Measurements from ENCODE around the gene YPEL1.
"Not testable (repeated sequence)": the region's sequence is repeated elsewhere in the genome, so short reads cannot be mapped to it uniquely, and the experiment has no call there.

The YPEL1 gene

GRCh38 chr22:21753374-21754111 lies 17.9 kb upstream of the YPEL1 start:
- H3K4me3 ChIP-seq (ENCODE audit: insufficient read depth, low read depth, low read length): no peak overlapping the region
- H3K36me3 ChIP-seq (ENCODE audit: control insufficient read depth, insufficient read depth, low read length): peaks cover 5% of the 10 kb centered on the region
- no peak overlapping the region for H3K27ac ChIP-seq (ENCODE audit: insufficient read depth, low read depth, low read length, poor library complexity, severe bottlenecking)
- H3K4me1 ChIP-seq (ENCODE audit: control insufficient read depth, insufficient read depth, low read length): peaks cover 9% of the 10 kb centered on the region
- no peaks in the 10 kb centered on the region for H3K27me3 ChIP-seq (ENCODE audit: control insufficient read depth, insufficient read depth, low read length, poor library complexity, severe bottlenecking)
- H3K9me3 ChIP-seq (ENCODE audit: control insufficient read depth, low read length): no peaks in the 10 kb centered on the region
- WGBS, 2 experiments: 80 to 83% methylated on average over 14 of the region's 14 CpGs

- H3K4me3 ChIP-seq (ENCODE audit: insufficient read depth, low read depth, low read length): no peak overlapping the region
- H3K9me3 ChIP-seq (ENCODE audit: control insufficient read depth, low read length): no peaks in the 10 kb centered on the region
- H3K27ac ChIP-seq (ENCODE audit: insufficient read depth, low read depth, low read length, poor library complexity, severe bottlenecking): no peak overlapping the region
- H3K36me3 ChIP-seq (ENCODE audit: control insufficient read depth, insufficient read depth, low read length): no peaks in the 10 kb centered on the region
- H3K4me1 ChIP-seq (ENCODE audit: control insufficient read depth, insufficient read depth, low read length): peaks cover 13% of the 10 kb centered on the region
- H3K27me3 ChIP-seq (ENCODE audit: control insufficient read depth, insufficient read depth, low read length, poor library complexity, severe bottlenecking): no peaks in the 10 kb centered on the region
- WGBS, 2 experiments: 91 to 97% methylated on average over 4 of the region's 4 CpGs
Observed at GRCh38 chr22:21752276-21752675, 16.7 kb upstream of the YPEL1 start.

GRCh38 chr22:21745948-21746347 lies 10.4 kb upstream of the YPEL1 start:
- Histone ChIP-seq H3K36me3 (ENCODE audit: control insufficient read depth, insufficient read depth, low read length) (no peaks in the 10 kb centered on the region), H3K27me3 (ENCODE audit: control insufficient read depth, insufficient read depth, low read length, poor library complexity, severe bottlenecking) (no peaks in the 10 kb centered on the region), H3K27ac (ENCODE audit: insufficient read depth, low read depth, low read length, poor library complexity, severe bottlenecking) (no peak overlapping the region), H3K9me3 (ENCODE audit: control insufficient read depth, low read length) (no peaks in the 10 kb centered on the region), H3K4me1 (ENCODE audit: control insufficient read depth, insufficient read depth, low read length) (peaks cover 6% of the 10 kb centered on the region), H3K4me3 (ENCODE audit: insufficient read depth, low read depth, low read length) (no peak overlapping the region)
- 88 to 89% methylated on average over 8 of the region's 8 CpGs for WGBS, 2 experiments

GRCh38 chr22:21744917-21745316 lies 9.3 kb upstream of the YPEL1 start:
- 93 to 96% methylated on average over 6 of the region's 6 CpGs for WGBS, 2 experiments
- not testable (repeated sequence) for H3K9me3 ChIP-seq (ENCODE audit: control insufficient read depth, low read length); H3K4me1 ChIP-seq (ENCODE audit: control insufficient read depth, insufficient read depth, low read length); H3K27ac ChIP-seq (ENCODE audit: insufficient read depth, low read depth, low read length, poor library complexity, severe bottlenecking); H3K4me3 ChIP-seq (ENCODE audit: insufficient read depth, low read depth, low read length); H3K27me3 ChIP-seq (ENCODE audit: control insufficient read depth, insufficient read depth, low read length, poor library complexity, severe bottlenecking); H3K36me3 ChIP-seq (ENCODE audit: control insufficient read depth, insufficient read depth, low read length)

GRCh38 chr22:21741790-21742189 lies 6.2 kb upstream of the YPEL1 start:
- no peaks in the 10 kb centered on the region for H3K4me1 ChIP-seq (ENCODE audit: control insufficient read depth, insufficient read depth, low read length)
- 90 to 92% methylated on average over 6 of the region's 6 CpGs for WGBS, 2 experiments
- H3K27me3 ChIP-seq (ENCODE audit: control insufficient read depth, insufficient read depth, low read length, poor library complexity, severe bottlenecking): peaks cover 14% of the 10 kb centered on the region
- H3K9me3 ChIP-seq (ENCODE audit: control insufficient read depth, low read length): no peaks in the 10 kb centered on the region
- H3K36me3 ChIP-seq (ENCODE audit: control insufficient read depth, insufficient read depth, low read length): no peaks in the 10 kb centered on the region
- no peak overlapping the region for H3K27ac ChIP-seq (ENCODE audit: insufficient read depth, low read depth, low read length, poor library complexity, severe bottlenecking)
- H3K4me3 ChIP-seq (ENCODE audit: insufficient read depth, low read depth, low read length): no peak overlapping the region

- Histone ChIP-seq H3K9me3 (ENCODE audit: control insufficient read depth, low read length) (no peaks in the 10 kb centered on the region), H3K4me3 (ENCODE audit: insufficient read depth, low read depth, low read length) (no peak overlapping the region), H3K36me3 (ENCODE audit: control insufficient read depth, insufficient read depth, low read length) (no peaks in the 10 kb centered on the region), H3K27me3 (ENCODE audit: control insufficient read depth, insufficient read depth, low read length, poor library complexity, severe bottlenecking) (peaks cover 18% of the 10 kb centered on the region), H3K27ac (ENCODE audit: insufficient read depth, low read depth, low read length, poor library complexity, severe bottlenecking) (no peak overlapping the region), H3K4me1 (ENCODE audit: control insufficient read depth, insufficient read depth, low read length) (no peaks in the 10 kb centered on the region)
- WGBS, 2 experiments: 91% methylated on average over 10 of the region's 10 CpGs
Observed at GRCh38 chr22:21741059-21741458, 5.5 kb upstream of the YPEL1 start.

- WGBS, 2 experiments: 86 to 87% methylated on average over 5 of the region's 5 CpGs
- Histone ChIP-seq H3K9me3 (ENCODE audit: control insufficient read depth, low read length) (no peaks in the 10 kb centered on the region), H3K27ac (ENCODE audit: insufficient read depth, low read depth, low read length, poor library complexity, severe bottlenecking) (no peak overlapping the region), H3K27me3 (ENCODE audit: control insufficient read depth, insufficient read depth, low read length, poor library complexity, severe bottlenecking) (peaks cover 18% of the 10 kb centered on the region), H3K4me1 (ENCODE audit: control insufficient read depth, insufficient read depth, low read length) (no peaks in the 10 kb centered on the region), H3K4me3 (ENCODE audit: insufficient read depth, low read depth, low read length) (no peak overlapping the region), H3K36me3 (ENCODE audit: control insufficient read depth, insufficient read depth, low read length) (no peaks in the 10 kb centered on the region)
Observed at GRCh38 chr22:21739828-21740377, 4.3 kb upstream of the YPEL1 start.

- Histone ChIP-seq H3K27ac (ENCODE audit: insufficient read depth, low read depth, low read length, poor library complexity, severe bottlenecking) (no peak overlapping the region), H3K36me3 (ENCODE audit: control insufficient read depth, insufficient read depth, low read length) (no peaks in the 10 kb centered on the region), H3K4me3 (ENCODE audit: insufficient read depth, low read depth, low read length) (no peak overlapping the region), H3K27me3 (ENCODE audit: control insufficient read depth, insufficient read depth, low read length, poor library complexity, severe bottlenecking) (peaks cover 18% of the 10 kb centered on the region), H3K9me3 (ENCODE audit: control insufficient read depth, low read length) (no peaks in the 10 kb centered on the region), H3K4me1 (ENCODE audit: control insufficient read depth, insufficient read depth, low read length) (no peaks in the 10 kb centered on the region)
- WGBS, 2 experiments: 67 to 71% methylated on average over 7 of the region's 7 CpGs
Observed at GRCh38 chr22:21738966-21739365, 3.4 kb upstream of the YPEL1 start.

- Histone ChIP-seq H3K36me3 (ENCODE audit: control insufficient read depth, insufficient read depth, low read length) (no peaks in the 10 kb centered on the region), H3K27me3 (ENCODE audit: control insufficient read depth, insufficient read depth, low read length, poor library complexity, severe bottlenecking) (peaks cover 18% of the 10 kb centered on the region)
- WGBS, 2 experiments: 95% methylated on average over 8 of the region's 8 CpGs
Observed at GRCh38 chr22:21738081-21738480, 2.5 kb upstream of the YPEL1 start.

GRCh38 chr22:21736948-21737347 lies 1.4 kb upstream of the YPEL1 start:
- Histone ChIP-seq H3K9me3 (ENCODE audit: control insufficient read depth, low read length) (no peaks in the 10 kb centered on the region), H3K4me3 (ENCODE audit: insufficient read depth, low read depth, low read length) (no peak overlapping the region), H3K27ac (ENCODE audit: insufficient read depth, low read depth, low read length, poor library complexity, severe bottlenecking) (no peak overlapping the region), H3K36me3 (ENCODE audit: control insufficient read depth, insufficient read depth, low read length) (no peaks in the 10 kb centered on the region), H3K27me3 (ENCODE audit: control insufficient read depth, insufficient read depth, low read length, poor library complexity, severe bottlenecking) (peaks cover 18% of the 10 kb centered on the region), H3K4me1 (ENCODE audit: control insufficient read depth, insufficient read depth, low read length) (no peaks in the 10 kb centered on the region)
- 88 to 89% methylated on average over 9 of the region's 9 CpGs for WGBS, 2 experiments

More at GRCh38 chr22:21738081-21738480, 2.5 kb upstream of the YPEL1 start:
- no peaks in the 10 kb centered on the region for H3K4me1 ChIP-seq (ENCODE audit: control insufficient read depth, insufficient read depth, low read length)
- H3K27ac ChIP-seq (ENCODE audit: insufficient read depth, low read depth, low read length, poor library complexity, severe bottlenecking): no peak overlapping the region
- H3K4me3 ChIP-seq (ENCODE audit: insufficient read depth, low read depth, low read length): no peak overlapping the region
- no peaks in the 10 kb centered on the region for H3K9me3 ChIP-seq (ENCODE audit: control insufficient read depth, low read length)
